VCaP (cell line): ENCODE data around the gene OTOG.

Experiments used
- H3K27ac ChIP-seq: fragments of 450-650 bp; 2 replicates; pipeline ENCODE4 v1.5.1; 2017
- TF ChIP-seq, protein P1 (sequence below): fragments of 450-650 bp; conservative IDR thresholded peaks from 2 replicates; pipeline ENCODE4 v1.5.1; 2017; ENCODE audit warnings: mild to moderate bottlenecking, moderate library complexity

OTOG gene

DNA sequence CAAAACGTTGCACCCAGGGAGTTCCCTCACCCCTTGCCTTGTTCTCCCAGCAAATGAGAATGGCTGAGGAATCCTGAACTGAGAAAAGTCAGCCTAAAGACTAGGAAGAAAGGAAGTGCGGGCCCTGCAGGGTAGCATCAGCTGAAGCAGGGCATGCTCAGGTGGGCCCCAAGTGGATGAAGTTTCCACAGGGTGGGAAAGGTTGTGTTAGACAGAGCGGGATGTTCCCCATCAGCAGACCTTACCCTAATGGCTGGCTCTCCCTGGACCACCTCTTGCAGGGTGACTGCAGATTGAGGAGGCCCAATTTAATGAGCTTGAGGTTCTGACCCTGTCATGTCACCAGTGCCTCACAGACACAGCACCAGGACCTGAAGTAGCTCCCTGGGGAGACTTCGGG, 90.8 kb downstream of the OTOG start:
- TF ChIP-seq, protein P1, sequence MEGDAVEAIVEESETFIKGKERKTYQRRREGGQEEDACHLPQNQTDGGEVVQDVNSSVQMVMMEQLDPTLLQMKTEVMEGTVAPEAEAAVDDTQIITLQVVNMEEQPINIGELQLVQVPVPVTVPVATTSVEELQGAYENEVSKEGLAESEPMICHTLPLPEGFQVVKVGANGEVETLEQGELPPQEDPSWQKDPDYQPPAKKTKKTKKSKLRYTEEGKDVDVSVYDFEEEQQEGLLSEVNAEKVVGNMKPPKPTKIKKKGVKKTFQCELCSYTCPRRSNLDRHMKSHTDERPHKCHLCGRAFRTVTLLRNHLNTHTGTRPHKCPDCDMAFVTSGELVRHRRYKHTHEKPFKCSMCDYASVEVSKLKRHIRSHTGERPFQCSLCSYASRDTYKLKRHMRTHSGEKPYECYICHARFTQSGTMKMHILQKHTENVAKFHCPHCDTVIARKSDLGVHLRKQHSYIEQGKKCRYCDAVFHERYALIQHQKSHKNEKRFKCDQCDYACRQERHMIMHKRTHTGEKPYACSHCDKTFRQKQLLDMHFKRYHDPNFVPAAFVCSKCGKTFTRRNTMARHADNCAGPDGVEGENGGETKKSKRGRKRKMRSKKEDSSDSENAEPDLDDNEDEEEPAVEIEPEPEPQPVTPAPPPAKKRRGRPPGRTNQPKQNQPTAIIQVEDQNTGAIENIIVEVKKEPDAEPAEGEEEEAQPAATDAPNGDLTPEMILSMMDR, result no peak
- H3K27ac ChIP-seq, result no peak overlapping the region

DNA sequence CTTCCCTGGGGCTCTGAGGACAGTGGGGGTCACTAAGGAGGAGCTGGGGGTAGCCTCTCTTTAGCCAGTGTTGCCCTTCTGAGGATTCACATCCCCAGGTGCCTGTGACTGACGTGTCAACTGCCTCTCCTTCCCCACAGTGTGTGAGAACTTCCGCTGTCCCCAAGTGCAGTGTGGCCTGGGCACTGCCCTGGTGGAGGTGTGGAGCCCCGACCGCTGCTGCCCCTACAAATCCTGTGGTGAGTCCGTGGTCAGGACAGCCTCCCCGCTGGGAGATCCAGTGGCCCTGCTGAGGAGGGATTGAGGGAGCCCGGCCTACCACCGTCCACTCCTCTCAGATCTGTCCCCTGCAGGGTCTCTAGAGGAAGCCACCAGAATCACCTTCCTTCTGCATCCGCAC, 91.3 kb downstream of the OTOG start:
- TF ChIP-seq, protein P1, result no peak
- no peak overlapping the region for H3K27ac ChIP-seq

DNA sequence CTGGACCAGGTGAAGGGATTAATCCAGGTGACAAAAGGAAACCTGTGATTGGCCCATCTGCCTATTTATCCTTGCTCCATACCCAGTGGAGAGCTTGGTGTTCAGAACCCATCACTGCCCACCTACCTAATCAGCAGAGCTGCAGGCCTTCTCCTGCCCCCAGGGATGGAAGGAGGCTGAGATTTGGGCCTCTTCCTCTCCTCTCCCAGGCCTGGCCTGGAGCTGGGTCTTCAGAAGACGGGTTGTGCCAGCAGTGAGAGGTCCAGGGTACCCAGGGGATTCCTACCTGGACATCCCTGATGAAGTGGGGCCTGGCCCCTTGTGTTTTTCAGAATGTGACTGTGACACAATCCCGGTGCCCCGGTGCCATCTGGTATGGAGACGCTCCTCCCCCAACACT, 92.0 kb downstream of the OTOG start:
- no peak overlapping the region for H3K27ac ChIP-seq
- TF ChIP-seq, protein P1, result no peak

DNA sequence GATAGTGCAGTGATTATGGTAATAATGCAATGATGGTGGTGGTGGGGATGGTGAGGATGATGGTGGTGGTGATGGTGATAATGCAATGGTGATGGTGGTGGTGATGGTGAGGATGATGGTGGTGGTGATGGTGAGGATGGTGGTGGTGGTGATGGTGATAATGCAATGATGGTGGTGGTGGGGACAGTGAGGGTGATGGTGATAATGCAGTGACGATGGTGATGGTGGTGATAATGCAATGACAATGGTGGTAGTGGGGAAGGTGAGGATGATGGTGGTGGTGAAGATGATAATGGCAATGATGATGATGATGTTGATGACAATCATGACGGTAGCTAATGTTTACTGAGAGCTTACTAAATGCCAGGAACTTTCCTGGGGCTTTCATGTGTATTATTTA, 92.7 kb downstream of the OTOG start:
- no peak overlapping the region for H3K27ac ChIP-seq
- TF ChIP-seq, protein P1, result no peak

DNA sequence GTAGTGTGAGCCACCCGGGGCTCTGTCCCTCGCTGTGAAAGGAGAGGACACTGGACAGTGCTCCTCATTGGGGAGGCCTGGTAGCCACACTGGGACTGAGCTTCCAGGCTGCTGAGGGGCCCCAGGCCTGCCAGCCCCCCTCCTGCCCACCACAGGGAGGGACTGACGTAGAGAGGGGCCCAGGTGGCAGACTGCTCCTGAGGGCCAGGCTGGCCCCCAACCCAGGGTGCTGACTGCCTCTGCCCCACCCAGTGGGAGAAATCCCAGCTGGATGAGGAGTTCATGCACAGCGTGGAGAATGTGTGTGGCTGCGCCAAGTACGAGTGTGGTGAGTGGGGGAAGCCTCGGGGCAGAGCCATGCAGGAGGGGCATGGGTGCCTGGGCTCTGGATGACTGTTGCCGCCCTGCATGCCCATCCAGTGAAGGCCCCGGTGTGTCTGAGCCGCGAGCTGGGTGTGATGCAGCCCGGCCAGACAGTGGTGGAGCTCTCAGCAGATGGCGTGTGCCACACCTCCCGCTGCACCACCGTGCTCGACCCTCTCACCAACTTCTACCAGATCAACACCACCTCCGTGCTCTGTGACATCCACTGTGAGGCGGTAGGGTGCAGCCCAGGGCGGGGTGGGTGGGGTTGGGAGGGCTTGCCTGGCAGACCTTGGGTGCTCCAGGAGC, 93.6 kb downstream of the OTOG start:
- no peak overlapping the region for H3K27ac ChIP-seq
- TF ChIP-seq, protein P1, result no peak

DNA sequence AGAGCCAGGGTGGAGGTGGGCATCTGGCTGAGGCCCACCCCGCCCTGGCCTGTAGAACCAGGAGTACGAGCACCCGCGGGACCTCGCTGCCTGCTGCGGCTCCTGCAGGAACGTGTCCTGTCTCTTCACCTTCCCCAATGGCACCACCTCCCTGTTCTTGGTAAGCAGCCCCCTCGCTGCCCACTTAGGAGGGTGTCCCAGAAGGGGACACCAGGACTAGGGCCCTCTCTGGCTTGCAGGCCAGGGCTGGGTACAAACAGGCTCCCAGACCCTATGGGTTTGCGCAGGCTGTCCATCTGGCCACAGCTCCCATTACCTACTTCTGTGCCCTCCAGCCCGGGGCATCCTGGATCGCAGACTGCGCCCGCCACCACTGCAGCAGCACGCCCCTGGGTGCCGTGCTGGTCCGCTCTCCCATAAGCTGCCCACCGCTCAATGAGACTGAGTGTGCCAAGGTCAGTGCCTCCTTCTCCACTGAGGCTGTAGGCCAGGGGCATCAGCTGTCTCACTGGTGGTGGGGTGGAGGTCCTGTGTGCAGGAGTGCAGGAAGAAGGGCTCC, 94.8 kb downstream of the OTOG start:
- H3K27ac ChIP-seq, result no peak overlapping the region
- TF ChIP-seq, protein P1, result no peak

DNA sequence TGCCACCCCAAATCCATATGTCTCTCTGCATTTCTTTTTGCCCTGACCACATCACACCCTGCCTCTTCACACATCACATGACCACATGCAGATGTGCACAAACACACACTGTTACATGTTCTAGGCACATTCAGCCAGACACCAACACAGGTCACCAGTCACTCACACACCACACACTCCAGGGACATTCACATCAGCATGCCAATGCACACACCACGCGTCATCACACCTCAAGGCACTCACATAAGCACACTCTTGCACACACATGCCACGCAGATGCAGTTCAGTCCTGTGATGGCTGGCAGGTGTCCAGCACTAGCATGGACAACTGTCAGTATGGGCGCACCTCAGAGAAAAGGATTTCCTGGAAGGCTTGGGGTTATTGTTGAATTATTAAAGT, 95.3 kb downstream of the OTOG start:
- TF ChIP-seq, protein P1, result no peak
- no peak overlapping the region for H3K27ac ChIP-seq
